ENCODE results near the gene BEX1.
"Not testable (repeated sequence)": the region's sequence is repeated elsewhere in the genome, so short reads cannot be mapped to it uniquely, and the experiment has no call there.

BEX1 gene

DNA sequence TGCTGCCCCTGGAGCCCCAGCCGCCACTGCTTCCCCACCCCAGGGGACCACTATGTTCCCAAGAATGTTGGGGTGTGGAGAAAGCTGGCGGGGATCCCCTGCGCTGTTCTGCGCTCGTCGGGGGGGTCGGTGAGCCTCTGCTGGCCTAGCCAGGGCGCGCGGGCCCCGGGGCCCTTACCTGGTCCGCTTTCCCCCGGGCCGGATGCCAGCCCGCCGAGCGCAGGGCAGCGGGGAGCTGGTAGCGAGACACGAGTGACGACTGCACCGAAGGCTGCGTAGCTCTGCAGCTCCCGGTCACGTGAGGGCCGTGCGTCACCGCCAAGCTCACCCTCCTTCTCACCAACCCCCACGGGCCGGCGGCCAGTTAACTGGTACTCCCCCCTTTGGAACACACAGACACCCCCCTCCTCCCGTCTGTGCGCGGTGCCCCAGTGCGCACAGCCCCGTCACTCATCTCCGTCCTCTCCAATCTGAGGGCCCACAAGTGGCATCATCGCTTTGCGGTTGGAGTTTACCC lies at the start of gene BEX1:
Gene BEX1, minus strand, starts transcription at position 254 of the 517 bp plus-strand sequence. CDS start 897 bp downstream, outside the sequence.
- no peak for DNase-seq

DNA sequence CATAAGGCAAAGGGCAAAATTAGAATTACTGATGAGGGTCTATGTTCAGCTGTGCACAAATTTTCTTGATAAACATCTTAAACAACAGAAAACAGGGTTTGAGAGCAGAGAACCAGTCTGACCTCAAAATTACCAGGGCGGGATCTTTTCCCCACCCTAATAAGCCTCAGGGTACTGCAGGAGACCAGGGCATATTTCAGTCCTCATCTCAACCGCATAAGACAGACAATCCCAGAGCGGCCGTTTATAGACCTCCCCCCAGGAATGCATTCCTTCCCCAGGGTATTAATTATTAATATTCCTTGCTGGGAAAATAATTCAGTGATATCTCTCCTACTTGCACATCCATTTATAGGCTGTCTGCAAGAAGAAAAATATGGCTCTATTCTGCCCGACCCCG lies 45.5 kb upstream of the BEX1 start:
- DNase-seq = not testable (repeated sequence)

DNA sequence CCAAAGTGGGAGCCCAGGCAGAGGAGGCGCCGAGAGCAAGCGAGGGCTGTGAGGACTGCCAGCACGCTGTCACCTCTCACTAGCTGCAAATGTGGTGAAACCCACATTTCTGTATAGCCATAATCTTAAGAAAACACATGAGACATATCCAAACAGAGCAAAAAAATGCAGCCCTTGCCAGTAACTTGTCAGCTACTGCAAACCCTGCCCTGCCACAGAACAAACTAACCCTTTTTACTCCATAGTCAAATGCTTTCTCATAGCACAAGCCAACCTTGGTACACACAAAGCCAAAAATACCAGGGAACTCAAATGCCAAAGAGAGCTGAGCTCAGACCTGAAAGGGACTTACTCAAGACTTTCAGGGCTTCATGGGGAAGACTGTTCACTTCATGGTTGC lies 43.9 kb upstream of the BEX1 start:
- DNase-seq = no peak

DNA sequence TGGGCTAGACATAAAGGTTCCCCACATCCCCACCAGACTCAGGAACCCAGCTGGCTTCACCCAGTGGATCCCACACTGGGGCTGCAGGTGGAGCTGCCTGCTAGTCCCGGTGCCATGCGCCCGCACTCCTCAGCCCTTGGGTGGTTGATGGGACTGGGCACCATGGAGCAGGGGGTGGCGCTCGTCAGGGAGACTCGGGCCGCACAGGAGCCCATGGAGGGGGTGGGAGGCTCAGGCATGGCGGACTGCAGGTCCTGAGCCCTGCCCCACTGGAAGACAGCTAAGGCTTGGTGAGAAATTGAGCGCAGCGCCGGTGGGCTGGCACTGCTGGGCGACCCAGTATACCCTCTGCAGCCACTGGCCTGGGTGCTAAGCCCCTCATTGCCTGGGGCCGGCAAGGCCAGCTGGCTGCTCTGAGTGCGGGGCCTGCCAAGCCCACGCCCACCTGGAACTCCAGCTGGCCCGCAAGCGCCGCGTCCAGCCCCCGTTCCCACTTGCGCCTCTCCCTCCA lies 43.3 kb upstream of the BEX1 start:
- DNase-seq = not testable (repeated sequence)

DNA sequence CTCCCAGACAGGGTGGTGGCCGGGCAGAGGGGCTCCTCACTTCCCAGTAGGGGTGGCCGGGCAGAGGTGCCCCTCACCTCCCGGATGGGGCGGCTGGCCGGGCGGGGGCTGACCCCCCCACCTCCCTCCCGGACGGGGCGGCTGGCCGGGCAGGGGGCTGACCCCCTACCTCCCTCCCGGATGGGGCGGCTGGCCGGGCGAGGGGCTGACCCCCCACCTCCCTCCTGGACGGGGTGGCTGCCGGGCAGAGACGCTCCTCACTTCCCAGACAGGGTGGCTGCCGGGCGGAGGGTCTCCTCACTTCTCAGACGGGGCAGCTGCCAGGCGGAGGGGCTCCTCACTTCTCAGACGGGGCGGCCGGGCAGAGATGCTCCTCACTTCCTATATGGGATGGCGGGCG lies 40.4 kb upstream of the BEX1 start:
- not testable (repeated sequence) for DNase-seq

DNA sequence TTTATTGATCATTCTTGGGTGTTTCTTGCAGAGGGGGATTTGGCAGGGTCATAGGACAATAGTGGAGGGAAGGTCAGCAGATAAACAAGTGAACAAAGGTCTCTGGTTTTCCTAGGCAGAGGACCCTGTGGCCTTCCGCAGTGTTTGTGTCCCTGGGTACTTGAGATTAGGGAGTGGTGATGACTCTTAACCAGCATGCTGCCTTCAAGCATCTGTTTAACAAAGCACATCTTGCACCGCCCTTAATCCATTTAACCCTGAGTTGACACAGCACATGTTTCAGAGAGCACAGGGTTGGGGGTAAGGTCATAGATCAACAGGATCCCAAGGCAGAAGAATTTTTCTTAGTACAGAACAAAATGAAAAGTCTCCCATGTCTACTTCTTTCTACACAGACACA lies 39.9 kb upstream of the BEX1 start:
- DNase-seq = not testable (repeated sequence)

DNA sequence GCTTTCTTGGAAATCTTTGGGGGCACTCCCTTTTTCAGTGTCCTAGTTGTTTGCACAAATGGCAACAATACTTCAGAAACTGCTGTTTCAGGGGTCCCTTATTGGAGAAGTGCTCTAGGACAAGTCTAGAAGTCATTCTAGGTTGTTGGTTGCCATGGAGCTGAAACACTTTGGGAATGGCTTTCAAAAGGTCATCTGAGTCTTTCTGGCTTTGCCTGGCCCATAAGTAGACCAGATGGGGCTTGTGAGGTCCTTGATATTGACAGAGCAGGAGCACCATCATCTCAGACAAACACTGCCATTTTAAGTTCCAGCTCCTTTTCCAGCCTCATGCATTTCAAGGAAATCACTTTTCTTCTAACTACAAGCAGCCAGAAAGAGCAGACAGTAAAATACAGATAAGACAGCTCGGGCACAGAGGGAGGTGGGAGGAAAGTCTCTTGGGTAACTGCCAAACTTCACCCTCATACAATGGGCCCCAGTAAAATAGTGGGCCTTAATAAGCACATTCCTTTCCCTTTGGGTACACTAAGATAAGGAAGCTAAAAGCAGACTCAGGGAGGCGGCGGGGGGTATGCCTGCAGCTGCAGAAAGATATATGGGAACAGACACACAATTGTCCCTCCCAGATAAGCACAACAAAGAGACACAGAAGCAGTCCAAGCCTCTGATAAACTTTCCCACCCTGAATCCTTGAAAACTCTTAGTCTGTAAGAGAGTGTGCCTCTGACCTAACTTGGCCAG lies 37.5 kb upstream of the BEX1 start:
- DNase-seq = peak; percentile 9

DNA sequence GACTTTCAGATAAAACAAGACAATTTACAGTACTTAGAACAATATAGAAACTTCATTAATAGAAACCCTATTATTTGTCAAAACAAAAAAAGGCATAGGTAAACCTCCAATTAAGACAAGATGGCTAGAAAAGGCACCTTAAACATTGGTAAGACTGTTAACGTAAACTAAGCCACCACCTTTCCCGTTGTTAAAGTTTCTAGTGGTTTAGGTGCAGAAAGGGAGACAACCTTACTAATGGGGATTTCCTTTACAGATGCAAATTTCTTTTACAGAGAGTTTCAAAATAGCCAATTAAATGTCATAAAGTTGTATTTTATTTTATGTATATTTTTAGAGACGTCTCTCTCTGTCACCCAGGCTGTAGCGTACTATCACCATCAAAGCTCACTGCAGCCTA lies 36.5 kb upstream of the BEX1 start:
- DNase-seq = no peak

DNA sequence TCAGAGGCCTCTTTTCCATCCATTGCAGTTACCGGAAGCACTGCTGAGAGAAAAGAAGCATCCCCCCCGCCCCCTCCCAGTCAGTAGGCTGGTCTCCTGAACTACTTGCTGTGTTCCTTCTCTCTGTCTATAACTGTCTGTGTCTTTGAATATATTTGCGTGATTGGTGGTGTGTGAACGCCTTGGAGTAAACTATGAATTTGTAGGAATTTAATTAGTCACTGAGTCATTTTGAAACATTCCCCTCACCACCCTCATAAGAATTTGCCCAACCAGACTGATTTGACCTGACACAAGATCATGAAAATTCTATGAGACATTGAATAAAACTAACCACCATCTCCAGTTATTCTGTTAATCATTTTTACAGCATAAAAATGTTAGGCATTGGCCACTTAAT lies 35.7 kb upstream of the BEX1 start:
- peak; percentile 1 for DNase-seq

DNA sequence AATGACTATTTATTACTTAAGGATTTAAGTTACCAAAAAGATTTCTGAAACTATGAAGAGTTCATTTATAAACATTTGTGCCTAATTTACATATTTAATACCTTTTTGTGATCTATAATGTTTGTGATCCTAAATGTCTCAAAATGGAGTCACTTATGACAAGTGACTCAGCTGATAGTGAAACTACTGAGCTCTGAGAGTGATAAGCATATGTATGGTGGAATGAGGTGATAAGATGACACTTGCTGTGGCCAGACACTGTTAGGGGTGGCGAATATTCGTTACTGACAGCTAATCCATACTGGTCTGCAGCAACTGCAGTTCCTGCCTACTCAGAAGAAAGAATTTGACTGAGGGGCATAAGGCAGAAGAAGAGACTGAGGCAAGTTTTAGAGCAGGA lies 34.5 kb upstream of the BEX1 start:
- DNase-seq = no peak

DNA sequence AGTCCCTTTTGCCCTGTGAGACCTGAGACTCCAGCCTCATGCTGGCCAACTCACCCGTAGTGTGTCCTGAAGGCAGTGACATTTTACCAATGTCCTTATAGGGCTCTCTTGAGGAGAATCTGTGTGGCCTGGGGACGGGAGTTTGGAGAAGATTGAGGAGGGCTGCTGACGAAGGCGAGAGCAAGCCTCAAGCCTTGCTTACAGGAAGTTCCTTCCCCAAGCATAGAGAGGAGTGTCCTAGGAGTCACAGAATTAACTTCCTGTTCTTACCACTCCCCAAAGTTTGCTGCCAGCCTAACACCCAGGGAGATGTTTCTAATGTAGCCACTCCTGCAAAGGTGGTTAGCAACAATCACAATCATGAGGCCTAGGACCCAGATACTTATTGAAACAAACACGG lies 29.0 kb upstream of the BEX1 start, which contains the start of gene NXF3:
Gene NXF3, minus strand, starts transcription at position 202 of the 400 bp plus-strand sequence. Its CDS starts 120 bp downstream, at position 82.
- DNase-seq = no peak

DNA sequence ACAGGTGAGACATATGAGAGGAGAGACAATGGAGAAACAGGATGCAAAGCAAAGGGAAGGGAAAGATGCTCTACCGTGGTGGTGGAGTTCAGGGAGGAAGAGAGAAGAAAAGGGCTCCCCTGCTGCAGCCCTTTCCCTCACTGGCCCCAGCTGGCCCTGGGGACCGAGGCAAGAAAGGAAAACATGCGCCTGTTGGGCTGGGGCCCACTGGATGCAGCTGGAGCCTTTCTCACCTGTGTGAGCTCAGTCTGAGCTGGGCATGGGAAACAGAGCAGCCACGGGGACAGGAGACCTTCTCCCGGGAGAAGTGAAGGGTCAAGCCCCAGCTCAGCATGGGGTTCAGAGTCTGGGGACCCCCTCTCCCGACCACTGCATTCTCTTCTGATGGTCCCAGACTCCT lies 17.1 kb upstream of the BEX1 start:
- no peak for DNase-seq

DNA sequence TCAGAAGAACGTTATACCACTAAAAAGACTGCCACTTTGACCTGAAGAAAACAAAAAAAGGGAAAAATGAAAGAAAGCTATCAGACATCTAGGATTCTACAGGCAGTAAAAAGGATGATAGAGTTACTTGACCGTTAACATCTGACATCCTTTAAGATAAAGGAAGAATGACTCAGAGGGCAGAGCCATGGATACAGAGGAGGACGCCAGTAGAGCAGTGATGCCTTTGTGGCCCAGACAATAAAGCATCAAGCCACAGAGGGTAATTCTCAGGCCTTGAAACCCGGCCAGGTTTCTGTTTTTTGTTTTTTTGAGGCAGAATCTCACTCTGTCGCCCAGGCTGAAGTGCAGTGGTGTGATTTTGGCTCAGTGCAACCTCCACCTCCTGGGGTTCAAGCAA lies 9.5 kb upstream of the BEX1 start:
- peak; percentile 7 for DNase-seq

DNA sequence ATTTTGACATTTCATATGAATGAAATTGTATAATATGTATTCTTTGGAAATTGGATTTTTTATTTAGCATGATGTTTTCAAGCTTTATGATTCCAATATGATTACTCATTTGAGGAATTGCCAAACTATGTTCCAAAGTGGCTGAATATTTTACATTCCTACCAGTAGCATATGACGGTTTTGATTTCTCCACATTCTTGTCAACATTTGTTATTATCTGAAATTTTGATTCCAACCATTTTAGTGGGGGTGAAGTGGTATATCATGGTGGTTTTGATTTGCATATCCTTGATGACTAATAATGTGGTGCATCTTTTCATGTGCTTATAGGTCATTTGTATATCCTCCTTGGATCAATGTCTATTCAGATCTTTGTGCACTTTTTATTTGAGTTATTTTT lies 2.6 kb upstream of the BEX1 start:
- DNase-seq = peak; percentile 31

DNA sequence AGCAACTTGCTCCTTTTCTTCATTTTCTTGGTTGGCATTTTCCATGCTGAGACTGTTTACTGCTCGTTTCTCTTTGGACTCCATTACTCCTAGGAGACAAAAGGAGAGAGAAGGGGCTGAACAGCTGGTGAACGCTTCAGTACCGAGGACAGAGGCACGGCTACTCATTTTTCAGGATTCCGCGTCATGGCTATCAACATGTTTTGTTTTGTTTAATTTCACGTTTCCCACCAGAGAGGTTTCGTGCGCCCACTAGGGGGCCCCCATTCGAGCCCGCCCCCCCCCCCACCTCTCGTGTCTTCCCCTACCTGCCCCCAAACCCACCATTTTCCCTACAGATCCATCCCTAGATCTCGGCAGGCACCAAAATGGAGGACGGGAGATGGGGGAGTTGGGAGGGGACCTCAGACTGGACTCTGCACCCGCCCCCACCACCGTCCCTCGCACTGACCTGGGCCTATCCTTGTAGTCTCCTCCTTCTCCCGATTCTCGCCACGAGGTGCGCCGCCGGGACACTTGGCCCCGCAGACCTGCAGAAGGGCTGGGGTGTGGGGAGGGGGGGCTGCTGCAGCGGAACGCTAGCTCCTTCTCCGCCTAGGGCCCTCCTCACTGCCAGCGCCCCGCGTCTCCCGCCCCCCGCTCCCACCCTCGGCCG lies 653 bp downstream of the BEX1 start:
- no peak for DNase-seq

DNA sequence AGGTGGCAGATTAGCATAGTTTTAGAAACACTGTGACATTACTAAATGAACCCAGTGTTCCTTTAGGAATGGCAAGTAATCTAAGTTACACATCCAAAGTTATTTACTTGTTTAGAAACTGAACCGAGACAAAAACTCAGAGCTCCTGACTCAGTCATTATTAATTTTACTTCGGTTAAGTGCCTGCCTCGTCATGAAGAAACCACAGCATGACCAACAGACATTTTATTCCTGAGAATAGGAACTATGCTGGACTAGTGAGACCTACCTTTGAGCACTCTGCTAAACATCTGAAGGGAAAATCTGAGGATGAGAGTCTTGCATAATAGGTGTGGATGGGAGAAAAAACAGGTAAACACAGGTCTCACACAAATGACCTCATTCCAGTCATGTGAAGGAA lies 2.5 kb downstream of the BEX1 start:
- DNase-seq = no peak

DNA sequence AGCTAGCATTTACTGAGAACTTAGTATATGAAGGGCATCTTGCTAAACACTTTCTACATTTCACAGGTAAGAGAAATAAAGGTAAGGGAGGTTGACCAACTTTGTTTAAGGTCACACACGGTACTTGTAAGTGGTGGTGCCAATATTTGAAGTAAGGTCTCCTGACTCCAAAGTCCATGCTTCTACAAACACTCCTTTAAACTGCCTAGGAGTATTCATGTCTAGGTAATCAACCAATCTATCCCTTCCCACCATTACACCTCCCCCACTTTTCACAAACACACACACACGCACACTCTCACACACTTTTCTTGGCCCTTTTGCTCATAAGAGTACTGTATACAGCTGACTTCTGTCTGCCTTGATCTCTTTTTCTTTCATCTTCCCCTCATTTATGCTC lies 7.1 kb downstream of the BEX1 start:
- DNase-seq = no peak

DNA sequence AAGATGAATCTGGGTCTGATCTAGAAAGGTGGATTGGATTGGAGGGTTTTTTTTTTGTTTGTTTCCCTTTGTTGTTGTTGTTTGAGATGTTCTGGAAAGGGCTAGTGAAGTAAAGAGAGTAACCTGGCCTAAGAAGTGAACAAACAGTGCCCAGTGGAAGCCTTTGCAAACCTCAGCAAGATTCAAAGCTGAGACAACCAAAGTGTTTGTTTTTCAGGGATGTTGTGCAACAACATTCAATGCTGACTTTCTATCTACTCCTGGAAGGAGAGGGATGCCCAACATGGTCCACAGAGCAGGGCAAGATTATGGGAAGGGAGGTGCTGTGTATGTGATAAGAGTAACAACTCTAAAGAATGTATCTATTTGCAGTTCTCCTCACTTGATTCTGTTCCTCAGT lies 11.3 kb downstream of the BEX1 start:
- DNase-seq = no peak

DNA sequence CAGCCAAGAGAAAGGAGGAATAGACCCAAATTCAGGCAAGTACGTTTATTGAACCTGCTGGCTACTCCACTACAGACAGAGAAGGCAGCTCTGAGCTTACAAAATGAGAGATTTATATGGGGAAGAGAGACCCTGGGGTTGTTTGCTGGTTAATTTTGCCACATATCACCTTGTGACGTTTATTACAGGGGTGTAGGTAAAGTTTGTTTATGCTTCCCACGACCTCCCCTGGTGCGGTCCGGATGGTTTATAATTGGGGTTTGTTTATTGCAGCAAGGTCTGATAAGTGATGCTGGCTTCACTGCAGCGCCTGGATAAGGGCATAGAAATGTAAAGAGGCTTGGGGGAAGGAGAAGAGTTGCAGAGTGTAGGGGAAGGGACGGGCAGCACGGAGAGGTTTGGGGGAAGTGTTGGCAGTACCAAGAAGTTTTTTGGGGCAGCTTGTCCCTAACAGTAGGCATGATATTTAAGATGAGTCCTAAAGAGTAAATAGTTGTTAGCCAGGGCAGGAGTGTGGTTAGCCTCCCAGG lies 12.6 kb downstream of the BEX1 start:
- DNase-seq = no peak

DNA sequence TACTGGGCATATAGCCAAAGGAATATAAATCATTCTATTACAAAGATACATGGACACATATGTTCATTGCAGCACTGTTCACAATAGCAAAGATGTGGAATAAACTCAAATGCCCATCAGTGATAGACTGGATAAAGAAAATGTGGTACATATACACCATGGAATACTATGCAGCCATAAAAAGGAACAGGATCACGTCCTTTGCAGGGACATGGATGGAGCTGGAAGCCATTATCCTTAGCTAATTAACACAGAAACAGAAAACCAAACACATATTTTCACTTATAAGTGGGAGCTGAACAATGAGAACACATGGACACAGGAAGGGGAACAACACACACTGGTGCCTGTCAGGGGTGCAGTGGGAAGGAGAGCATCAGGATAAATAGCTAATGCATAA lies 30.6 kb downstream of the BEX1 start:
- not testable (repeated sequence) for DNase-seq

DNA sequence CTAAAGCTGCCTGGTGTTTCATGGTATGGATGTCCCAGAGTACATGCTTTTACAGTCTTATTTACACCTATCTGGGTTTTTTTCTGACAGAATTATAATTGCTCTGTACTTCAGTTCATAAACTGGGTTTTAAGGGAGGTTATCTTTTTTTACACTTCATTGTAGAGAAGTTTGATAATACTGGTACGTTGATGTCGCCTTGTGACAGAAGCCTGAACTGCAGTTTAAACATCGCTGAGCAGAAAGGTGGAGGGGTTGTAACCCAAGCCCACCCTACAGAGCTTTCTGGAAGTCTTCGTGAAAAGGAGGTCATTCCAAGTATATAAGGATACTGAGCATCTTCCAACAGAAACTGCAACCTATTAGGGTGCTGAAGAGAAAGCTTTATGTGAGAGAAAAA lies 46.4 kb downstream of the BEX1 start:
- DNase-seq = no peak

DNA sequence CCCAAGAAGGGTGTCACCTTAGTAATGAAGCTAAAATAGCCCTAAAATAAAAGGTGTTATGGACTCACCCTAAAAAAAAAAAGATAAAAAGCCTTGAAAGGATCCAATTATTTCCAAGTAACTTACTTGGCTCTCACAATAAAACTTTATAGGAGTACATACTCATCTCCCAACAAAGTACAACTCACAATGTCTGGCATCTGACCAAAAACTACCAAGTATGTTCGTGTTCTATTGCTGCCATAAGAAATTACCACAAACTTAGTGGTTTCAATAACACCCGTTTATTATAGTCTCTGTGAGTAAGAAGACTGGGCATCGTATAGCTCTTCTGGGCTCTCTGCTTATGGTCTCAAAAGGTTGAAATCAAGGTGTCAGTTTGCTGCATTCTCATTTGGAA lies 51.0 kb downstream of the BEX1 start:
- DNase-seq = no peak
